GM18498 (cell line): ENCODE measurements around the gene MEA1.
"Not testable (repeated sequence)": the region's sequence is repeated elsewhere in the genome, so short reads cannot be mapped to it uniquely, and the experiment has no call there.

Experiments
- ATAC-seq: cut with Tn5 transposase; IDR thresholded peaks from one replicate; pipeline ENCODE4 v1.9.1; 2021; ENCODE audit warnings: mild to moderate bottlenecking, moderate library complexity; ENCODE audit not compliant: unreplicated experiment

Gene MEA1

DNA sequence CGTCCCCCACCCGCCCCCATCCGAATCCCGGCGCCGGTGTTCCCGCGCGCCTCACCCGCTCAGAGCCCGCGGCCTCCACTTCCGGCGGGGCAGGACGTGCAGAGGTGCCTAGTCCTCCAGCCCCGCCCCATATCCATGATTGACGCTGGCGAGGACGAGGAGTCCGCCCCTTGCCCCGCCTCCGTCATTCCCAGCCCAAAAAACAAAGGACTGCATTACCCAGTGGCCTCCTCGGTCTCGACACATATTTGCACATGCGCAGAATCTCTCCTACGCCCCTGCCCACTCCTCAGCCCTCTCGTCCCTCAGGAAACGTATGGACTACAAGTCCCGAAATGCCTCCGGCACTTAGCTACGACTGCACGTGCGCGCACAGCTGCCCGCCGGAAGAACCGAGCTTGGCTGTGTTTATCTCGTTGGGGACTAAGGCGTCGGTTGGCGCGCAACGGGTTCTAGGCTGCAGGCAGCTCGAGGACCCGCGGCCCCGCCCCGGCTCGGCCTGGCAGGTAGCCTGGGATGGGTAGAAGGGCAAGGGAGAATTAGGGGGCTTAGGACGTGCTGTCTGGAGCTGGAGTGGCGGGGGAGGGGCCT lies at the start of gene MEA1, which contains the start of gene KLHDC3:
Gene MEA1, minus strand, starts transcription at position 104 of the 591 bp plus-strand sequence. CDS start 133 bp downstream, outside the sequence.
Gene KLHDC3, plus strand, starts transcription at position 407 of the 591 bp plus-strand sequence. CDS start 2,944 bp downstream, outside the sequence.
- peak; percentile 96 for ATAC-seq

DNA sequence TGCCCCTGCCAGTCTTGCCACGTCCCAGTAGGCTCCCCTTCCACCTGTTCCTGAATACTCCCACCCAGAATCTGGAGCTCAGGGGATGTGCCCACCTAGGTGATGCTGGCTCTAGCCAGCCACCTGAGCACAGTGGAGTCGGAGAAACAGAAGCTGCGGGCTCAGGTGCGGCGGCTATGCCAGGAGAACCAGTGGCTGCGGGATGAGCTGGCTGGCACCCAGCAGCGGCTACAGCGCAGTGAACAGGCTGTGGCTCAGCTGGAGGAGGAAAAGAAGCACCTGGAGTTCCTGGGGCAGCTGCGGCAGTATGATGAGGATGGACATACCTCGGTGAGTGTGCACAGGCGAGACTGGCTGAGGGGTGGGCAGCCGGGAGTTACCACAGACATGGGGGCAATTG lies 49.1 kb upstream of the MEA1 start:
- no peak for ATAC-seq

DNA sequence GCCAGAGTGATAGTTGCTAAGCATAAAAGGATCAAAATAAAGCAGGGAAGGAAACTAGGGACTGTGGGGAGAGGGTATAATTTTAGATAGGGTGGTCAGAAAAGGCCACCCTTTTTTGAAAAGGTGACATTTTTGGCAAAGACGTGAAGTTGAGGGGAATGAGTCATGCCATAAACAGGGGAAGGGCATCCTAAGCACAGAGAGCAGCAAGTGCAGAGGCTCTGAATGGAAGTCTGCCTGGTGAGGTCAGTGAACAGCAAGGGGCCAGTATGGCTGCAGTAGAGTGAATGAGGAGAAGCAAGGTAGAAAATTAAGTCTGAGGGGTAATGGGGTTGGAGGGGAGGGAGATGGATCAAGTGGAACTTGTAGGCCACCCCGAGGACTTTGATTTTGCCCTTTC lies 48.1 kb upstream of the MEA1 start:
- no peak for ATAC-seq

DNA sequence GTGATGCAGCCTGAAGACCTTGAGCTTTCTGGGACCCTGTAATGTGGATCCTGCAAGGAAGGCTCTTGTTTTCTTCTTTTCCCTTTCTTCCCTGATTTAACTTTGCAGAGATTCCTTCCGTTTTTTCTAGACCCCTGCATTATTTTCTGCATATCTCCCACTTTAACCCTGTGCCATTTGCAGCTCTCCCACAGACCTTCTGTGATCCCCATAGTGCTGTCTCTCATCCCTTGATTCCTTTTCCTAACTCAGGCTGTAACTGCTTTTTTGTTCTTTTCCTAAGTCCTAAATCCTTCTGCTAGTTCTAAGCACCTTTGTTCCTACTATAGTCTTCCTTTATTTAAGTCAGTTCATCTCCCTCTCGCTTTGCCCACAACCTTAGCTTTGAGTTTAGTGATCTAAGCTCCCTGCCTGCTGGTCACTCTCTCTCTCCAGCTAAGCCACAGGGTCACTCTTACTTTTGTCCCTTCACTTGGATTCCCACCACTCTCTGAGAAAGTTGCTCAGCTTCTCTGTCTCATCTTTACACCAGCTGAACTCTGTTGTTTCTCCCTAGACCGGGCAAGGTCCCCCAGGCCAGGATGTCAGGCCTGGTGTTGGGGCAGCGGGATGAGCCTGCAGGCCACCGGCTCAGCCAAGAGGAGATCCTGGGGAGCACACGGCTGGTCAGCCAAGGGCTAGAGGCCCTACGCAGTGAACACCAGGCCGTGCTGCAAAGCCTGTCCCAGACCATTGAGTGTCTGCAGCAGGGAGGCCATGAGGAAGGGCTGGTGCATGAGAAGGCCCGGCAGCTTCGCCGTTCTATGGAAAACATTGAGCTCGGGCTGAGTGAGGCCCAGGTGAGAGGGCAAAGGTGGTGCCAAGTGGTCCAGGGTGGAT lies 47.2 kb upstream of the MEA1 start:
- no peak for ATAC-seq

DNA sequence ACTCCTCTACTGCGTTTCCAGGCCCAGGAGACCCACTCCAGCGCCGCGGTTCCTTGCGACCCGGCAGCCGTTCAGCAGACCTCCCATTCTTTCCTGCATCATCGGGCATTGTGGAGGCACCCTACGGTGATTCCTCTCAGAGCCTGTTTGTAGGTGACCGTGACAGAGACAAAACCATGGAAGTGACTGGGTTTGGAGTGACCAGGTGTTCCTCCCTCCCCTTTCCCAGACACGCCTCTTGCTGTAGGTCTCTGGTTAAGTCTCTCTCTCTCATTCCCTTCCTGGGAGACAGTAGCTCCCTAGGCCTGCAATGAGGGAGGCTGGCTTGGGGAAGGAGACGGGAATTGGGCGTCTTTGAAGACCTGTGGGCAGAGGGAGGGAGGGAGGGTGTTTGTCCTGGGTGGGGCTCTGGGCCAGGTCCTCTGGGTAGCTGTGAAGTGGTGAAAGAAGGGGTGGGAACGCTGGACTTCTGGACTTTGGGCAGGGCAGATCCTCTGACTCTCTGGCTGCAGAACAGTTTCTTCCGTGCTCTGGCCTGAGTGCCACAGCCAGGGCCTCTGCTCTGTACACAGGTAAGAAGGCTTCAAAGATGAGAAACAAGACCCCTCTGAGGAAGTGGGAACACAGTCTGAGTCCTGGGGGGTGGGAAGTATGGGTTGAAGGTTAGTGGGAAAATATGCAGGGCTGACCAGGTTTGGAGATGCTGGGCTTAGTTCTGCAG lies 46.4 kb upstream of the MEA1 start:
- ATAC-seq = no peak

DNA sequence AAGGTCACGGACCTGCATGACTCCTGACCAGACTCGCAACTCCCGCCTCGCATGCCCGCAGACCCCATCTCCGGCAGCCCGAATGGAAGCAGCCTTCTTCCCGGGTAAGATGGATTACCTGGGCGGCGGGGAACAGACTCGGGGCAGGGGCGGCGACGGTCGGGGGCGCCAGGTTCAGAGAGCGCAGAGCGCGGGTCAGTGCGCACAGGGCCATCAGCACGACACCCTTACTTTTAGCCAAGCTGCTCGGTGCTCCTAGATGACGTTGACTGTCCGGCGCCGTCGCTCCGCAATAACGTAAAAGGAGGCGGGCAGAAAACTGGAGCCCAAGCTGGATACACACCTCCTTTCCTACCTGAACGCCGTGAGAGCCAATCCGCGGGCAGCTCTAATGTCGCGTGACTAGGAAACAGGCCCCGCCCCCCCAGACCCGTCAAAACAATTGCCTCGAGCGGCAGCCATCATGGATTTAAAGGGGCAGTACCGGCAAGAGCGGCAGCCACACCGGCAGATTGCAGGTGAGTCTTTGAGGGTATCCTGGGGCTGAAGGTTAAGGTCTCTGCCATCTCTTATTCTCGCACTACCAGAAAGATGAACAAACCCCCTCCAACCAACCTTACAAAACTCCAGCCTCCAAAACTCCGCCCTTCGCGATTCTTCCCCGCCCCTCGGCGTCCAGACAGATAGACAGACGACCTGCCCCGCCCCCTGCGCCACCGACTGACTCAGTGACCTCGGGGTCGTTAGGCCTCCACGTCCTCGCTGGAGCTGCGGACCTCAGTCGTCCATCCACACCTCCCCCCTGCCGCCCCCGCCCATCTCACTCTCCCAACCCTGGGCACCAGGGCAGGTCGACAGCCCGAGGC lies 45.7 kb upstream of the MEA1 start, which contains the start of the genes KLC4 and MRPL2:
Gene KLC4, plus strand, starts transcription at position 464 of the 866 bp plus-strand sequence. CDS start 1,705 bp downstream, outside the sequence.
Gene MRPL2, minus strand, starts transcription at position 267 of the 866 bp plus-strand sequence. Its CDS starts 53 bp downstream, at position 214.
- peak; percentile 92 for ATAC-seq

DNA sequence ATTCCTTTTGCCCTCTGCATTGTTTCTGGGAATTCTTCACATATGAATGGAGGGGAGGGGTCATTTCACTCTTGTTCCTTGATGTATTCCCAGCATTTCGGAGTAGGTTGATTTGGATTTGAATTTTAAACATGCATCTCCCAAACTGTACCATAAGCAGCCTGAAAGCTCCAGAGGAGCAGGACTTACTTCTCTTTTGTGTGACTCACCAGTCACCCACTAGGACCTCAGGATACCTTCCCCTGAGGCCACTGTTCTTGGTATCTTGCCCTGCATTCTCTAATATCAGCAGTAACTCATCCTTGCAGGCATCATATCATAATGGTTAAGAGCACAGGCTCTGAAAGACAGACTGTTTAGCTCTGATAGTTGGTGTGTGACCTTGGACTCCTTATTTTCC lies 44.8 kb upstream of the MEA1 start:
- no peak for ATAC-seq

DNA sequence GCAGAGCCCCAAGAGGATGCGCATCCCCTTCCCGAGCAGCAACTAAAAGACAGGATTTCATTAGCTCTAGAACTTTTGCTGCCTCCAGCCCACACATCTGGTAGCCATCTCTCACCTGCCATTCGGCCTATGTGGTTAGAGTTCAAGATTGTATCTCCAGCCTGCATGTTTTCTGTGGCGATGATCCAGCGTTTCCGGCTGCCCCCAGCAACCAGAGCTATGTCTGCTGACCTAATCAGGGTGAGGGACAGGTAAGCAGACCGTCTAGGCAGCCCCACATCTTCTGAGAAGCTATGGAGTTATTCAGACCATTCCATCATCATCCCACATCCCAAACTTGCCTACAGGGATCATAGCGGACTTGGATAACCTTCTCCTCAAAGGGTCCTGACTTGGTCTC lies 42.2 kb upstream of the MEA1 start:
- no peak for ATAC-seq

DNA sequence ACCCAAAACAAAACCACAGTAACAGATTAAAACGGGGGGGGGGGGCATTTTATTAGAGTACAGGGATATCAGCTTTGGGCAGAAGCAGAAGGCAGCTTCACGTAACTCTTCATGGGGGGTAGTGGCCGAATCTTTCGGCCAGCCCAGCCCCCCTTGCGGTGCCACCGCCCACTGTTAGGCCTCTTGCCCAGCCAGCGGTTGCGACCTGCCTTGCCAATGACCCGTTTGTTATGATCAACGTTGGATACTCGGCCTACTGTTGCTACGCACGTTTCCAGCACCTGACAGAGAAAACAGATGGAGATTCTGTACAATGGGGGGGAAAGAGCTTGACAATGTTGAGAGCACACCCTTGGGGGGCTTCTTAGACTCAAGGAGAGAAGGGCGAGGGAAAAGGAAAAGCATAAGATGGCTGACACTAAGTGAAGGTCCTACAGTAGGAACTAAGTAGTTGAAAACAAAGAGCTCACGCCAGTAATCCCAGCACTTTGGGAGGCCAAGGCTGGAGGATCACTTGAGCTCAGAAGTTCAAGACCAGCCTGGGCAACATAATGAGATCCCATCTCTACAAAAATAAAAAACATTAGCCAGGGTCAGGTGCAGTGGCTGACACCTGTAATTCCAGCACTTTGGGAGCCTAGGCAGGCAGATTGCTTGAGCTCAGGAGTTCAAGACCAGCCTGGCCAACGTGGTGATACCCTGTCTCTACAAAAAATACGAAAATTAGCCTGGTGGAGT lies 40.6 kb upstream of the MEA1 start:
- no peak for ATAC-seq

DNA sequence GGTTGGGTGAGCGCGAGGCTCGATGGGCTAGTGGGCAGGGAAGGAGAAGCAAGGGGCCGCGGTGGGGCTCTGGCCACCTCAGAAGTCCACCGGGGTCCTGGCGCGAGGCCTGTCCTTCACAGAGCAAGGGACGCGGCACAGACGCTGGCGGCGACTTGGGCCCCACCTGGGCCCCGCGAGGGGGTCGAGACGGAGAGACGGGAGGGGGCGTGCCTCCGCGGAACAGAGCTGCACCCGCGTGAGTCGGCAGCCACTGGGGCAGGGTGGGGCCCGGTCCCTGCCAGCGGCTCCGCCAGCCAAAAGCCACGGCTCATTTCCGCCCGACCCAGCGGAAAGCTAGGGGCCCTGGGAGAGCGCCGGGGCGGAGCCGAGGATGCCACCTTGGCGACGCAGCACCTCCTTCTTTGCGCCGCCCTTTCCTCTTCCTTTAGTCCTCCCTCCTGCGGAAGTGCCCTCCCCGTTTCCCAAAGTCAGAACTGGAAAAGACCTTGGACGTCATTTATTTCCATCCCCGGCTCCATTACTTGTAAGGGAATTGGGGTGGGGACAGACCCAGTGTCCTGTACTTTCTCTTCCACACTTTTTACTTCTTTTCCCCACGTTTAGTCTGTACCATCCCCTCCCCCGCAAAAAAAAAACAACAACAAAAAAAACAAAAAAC lies 39.9 kb upstream of the MEA1 start, which contains the start of gene CUL7:
Gene CUL7, minus strand, starts transcription at position 307 of the 661 bp plus-strand sequence. CDS start 1,063 bp downstream, outside the sequence.
- ATAC-seq = peak; percentile 93

DNA sequence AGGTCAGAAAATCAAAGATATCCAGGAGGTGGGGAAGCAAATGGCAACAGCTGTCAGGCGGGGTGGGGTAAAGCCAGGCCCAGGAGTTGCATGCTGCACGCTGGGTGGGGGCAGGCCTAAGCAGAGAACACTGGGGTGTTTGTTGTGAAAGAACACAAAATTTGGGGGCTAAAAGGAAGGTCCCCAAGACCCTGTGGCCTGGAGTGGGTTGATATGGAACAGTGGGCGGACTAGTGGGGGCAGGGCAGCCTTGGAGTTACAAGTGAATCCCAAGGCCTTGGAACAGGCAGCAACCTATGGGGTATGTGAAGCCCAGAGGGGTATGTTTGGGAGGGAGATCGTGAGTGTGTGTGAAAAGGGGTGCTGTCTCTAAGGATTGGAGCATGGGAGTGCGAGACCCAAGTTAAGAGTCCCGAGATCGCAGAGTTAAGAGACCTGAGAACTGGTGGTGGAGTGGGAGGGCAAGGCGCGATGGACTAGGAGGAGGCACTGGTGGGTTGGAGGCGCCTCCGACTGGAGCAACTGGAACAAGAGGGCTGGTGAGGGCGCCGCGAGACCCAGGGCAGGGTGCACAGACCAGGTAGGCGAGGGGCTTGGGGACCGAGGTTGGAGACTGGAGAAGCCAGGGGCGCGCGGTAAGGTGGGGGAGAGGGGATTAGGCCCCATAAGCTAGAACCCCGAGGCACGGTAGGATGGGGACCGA lies 39.2 kb upstream of the MEA1 start:
- ATAC-seq = peak; percentile 19

DNA sequence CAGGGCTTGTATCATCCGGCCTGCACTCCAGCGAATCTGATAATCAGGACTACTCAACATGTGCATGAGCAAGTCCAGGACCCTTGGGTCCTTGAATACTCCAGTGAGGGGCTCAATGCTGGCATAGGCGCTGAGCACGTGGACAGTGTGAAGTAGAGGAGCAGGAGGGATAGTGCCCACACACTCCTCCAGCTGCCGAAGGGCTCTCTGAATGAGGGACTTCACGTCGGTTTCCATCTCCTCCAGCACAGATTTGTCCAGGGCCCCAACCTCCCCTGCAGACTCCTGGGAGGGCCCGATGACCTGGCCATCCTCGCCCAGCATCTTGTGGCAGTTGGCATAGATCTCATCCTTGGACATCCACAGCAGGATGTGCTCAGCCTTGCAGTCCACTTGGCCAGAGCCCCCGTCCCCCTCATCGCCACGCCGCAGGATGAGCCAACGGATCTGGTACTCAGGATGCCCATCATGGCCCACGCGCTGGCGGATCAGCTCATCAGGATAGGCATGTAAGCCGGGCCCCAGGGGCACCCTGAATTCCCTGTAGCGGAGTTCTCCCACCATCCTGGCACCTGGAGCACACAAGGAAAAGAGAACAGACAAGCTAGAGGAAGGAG lies 38.6 kb upstream of the MEA1 start:
- no peak for ATAC-seq

DNA sequence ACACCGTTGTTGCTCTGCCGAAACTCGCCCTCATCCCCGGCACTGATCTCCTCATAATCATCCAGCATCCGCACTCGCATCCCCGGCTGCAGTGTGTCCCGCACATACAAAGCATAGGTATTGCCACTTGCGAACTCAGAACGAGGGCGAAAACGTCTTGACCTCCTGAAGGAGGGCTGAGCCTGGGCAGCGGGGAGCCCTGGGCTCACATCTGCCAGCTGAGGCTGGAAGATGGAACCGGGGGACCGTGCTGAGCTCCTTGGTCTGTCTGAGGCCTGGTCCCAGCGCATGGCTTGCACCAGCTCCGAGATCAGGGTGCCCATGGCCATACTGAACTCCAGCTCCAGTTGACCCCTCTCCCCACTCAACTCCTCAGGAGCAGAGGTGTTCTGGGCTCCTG lies 37.2 kb upstream of the MEA1 start:
- no peak for ATAC-seq

DNA sequence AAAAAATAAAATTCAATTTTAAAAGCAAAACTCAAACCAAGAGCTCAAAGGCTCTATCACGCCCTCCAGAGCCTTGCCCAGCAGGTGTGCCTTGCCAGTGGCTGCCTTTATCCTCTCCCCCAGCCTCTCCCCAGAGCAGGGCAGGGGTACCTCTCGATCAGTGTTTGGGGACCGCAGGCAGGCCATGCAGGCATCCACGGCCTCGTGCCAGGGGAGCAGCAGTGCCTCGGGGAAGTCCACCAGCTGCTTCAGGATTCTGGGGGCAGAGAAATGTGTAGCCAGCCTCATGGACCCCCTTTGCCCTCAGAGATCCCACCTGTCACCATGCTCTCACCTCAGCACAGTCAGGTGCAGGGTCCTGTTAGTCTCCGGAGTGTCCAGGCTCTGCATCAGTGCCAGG lies 34.3 kb upstream of the MEA1 start:
- ATAC-seq = no peak

DNA sequence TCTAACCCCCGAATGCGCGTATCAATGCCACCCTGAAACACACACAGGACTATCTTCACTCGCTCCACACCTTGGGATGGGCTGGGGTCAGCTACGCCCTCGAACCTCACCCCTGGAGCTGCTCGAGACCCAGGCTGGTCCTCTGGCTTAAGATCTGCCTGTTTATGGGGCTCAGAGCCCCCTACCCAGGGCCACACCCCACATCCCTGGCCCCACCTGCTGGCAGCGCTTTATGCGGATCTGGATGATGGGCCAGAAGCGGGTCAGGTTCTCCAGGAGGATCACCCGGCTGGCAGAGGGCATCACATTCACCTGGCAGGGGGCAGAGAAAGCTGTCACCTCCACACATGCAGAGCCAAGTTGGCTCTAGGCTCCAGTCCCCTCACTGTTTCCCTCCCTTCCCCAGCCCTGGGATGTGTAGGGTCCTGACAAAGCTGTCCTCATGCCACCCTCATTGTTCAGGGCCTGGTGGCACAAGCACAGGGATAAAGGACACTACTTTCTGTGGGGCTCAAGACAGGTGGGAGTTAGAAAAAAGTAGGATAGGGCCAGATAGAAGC lies 31.7 kb upstream of the MEA1 start:
- no peak for ATAC-seq

DNA sequence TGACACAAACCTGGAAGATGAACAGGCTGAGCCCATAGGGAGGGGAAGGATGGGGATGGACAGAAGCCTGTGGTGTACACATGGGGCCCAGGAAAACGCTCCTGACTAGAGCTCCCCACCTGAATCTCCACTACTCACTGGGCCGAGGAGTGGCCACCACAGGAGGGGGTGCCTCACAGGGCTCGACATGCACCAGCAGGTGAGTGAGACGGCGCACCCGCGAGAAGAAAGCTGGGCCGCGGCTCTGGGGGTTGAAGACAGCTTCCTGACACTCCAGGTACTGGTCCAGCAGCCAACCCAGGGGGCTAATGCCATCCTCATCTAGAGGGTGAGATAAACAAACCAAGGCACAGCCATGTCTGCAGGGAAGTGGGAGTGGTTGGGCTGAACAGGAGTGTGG lies 29.6 kb upstream of the MEA1 start:
- no peak for ATAC-seq

DNA sequence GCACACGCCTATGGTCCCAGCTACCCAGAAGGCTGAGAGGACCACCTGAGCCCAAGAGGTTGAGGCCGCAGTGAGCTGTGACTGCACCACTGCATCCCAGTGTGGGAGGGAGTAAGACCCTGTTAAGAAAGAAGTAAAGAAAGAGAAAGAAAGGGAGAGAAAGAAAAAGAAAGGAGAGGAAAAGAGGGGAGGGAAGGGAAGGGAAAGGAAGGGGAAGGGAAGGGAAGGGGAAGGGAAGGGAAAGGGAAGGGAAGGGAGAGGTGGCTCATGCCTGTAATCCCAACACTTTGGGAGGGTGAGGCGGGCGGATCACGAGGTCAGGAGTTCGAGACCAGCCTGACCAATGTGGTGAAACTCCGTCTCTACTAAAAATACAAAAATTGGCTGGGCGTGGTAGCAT lies 27.7 kb upstream of the MEA1 start:
- ATAC-seq = not testable (repeated sequence)
